Stimulated activated memory B cell treated with anti-CD40 and anti-IgM and Interleukin-4, amounts not matched to agents 10 μg/mL and 1 μg/mL and 100 μg/mL, for 72 hours (primary cell): ENCODE measurements around the gene RPA3.
A peak's percentile ranks its signal among the peaks of the same experiment; 100 is the strongest.

Source experiments
- ATAC-seq: fragments of 150-1000 bp; cut with Tn5 transposase; 2 replicates; pipeline ENCODE4 v1.10.0; 2021
- H3K27ac Mint-ChIP-seq: one replicate; pipeline ENCODE4 v1.8.0; 2022; ENCODE audit warnings: mild to moderate bottlenecking, mixed read lengths
- H3K27me3 Mint-ChIP-seq: one replicate; pipeline ENCODE4 v1.8.0; 2022; ENCODE audit warnings: mixed read lengths
- H3K36me3 Mint-ChIP-seq: one replicate; pipeline ENCODE4 v1.8.0; 2022; ENCODE audit warnings: mixed read lengths
- H3K4me1 Mint-ChIP-seq: one replicate; pipeline ENCODE4 v1.8.0; 2022; ENCODE audit warnings: mixed read lengths
- H3K4me3 Mint-ChIP-seq: one replicate; pipeline ENCODE4 v1.8.0; 2022; ENCODE audit warnings: mild to moderate bottlenecking, moderate library complexity, mixed read lengths
- H3K9me3 Mint-ChIP-seq: one replicate; pipeline ENCODE4 v1.8.0; 2022; ENCODE audit warnings: mixed read lengths

RPA3 gene

DNA sequence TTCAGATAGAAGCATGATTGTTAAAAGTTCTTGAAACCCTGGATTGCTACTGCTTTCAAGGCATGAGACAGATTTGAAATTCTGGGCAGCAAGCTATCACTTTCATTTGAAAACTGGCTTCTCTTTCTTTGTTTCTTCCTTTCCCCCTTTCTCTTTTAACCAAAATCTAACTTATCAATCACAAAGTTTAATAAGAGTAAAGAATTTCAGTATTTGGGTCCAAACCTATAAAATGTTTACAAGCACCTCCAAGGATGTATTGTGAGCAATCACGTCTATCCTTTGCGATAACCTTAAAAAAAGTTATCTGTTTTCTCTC, 21.6 kb upstream of the RPA3 start:
- H3K27ac Mint-ChIP-seq = no peak overlapping the region
- H3K36me3 Mint-ChIP-seq = peaks cover 6% of the 10 kb centered on the region
- ATAC-seq = no peak
- no peaks in the 10 kb centered on the region for H3K9me3 Mint-ChIP-seq
- H3K4me3 Mint-ChIP-seq = no peak overlapping the region
- peaks cover 8% of the 10 kb centered on the region for H3K4me1 Mint-ChIP-seq
- no peaks in the 10 kb centered on the region for H3K27me3 Mint-ChIP-seq

DNA sequence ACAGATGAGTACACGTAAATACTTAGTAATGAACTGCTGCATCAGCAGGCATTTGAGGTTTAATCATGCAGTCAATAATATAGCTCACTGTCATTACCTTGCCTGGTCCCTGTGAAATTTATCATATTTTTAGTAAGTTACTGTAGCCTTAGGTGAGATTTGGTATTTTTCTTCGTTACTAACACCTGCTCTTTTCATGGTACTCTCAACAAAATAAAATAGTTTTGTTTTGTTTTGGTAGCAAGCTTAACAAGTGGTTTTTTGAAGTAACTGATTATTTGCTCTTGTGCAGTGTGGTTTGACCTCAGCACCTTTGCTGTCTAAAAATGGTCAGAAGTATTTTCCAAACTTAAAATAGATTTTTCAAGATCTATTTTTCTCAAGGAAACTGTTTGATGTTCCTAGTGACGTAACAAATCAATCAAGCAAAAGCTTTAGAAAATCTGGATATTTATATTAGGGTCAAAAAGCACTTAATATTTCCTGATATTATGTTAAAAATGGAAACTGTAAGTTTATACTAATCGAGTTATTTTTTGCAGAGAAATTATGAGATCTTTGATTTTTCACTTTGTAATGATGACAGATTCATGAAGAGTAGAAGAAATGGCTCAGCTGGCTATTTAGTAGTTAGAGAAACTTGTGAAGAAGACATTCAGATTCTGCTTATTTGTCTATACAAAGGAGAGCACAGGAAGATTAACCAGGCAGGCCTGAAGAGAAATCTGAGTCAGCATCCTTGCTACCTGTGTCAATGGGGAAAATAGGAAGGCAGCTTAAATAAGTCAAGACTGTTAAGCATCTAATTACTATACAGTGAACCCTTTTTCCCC, 21.0 kb upstream of the RPA3 start:
- Mint-ChIP-seq H3K27me3 (no peaks in the 10 kb centered on the region), H3K36me3 (peaks cover 6% of the 10 kb centered on the region), H3K4me1 (peaks cover 11% of the 10 kb centered on the region), H3K9me3 (no peaks in the 10 kb centered on the region), H3K4me3 (no peak overlapping the region), H3K27ac (no peak overlapping the region)
- no peak for ATAC-seq

DNA sequence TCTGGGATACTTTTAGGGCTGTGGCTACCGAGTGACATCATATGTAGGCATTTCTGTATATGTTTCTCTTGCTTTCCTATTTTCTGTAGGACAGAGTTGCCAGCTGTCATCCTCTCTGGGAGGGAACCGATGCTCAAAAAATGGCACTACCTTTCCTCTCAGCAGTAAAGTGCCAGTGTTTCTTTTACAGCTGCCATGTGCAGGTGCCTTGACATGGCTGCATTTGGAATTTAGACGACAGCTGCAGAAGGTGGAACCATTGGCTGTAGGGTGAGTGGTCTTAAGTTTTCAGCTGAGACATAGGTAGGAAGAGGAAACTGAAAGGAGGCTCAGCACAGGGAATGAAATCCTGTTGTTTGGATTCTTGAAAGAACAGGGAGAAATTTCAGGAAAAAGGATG, 20.2 kb upstream of the RPA3 start:
- H3K4me3 Mint-ChIP-seq = no peak overlapping the region
- no peak overlapping the region for H3K27ac Mint-ChIP-seq
- H3K9me3 Mint-ChIP-seq = no peaks in the 10 kb centered on the region
- ATAC-seq = no peak
- H3K4me1 Mint-ChIP-seq = peaks cover 12% of the 10 kb centered on the region
- no peaks in the 10 kb centered on the region for H3K27me3 Mint-ChIP-seq
- peaks cover 6% of the 10 kb centered on the region for H3K36me3 Mint-ChIP-seq

DNA sequence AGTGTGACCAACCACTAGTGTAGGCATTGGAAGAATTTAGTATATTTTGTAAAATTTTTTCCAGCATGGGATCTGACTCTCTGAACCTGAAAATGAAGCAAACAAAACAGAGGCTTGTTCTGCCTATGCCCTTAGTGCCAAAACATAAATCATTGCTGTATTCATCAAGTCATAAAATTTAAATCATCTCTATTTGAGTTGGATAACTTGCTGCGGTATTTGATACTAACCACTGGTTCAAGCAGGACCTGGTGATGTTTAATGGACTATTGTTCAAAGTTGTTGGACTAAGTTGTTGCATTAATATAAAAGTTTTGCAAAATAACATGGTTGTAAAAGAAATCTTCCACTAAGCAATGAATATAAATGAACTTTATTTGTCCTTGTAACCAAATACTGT, 19.8 kb upstream of the RPA3 start:
- no peak for ATAC-seq
- peaks cover 12% of the 10 kb centered on the region for H3K4me1 Mint-ChIP-seq
- H3K4me3 Mint-ChIP-seq = no peak overlapping the region
- H3K9me3 Mint-ChIP-seq = no peaks in the 10 kb centered on the region
- no peaks in the 10 kb centered on the region for H3K27me3 Mint-ChIP-seq
- H3K27ac Mint-ChIP-seq = no peak overlapping the region
- H3K36me3 Mint-ChIP-seq = peaks cover 6% of the 10 kb centered on the region

DNA sequence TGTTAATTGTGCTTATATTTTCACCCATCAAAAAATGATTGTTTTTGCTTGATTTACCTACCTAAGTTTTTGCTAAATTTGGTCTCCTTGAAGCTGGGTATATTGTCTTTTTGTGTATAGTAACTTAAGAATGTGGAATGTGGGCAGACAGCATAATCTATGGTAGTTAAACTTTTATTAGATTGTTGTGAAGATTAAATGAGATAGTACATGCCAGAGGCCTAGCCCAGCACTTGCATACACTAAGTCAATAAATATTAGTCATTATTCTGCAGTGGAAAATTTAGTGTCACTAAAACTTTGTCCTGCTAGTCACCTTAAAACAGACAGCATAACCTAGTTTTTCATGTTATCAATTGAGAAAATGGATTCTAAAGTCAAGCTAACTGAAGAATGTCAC, 19.3 kb upstream of the RPA3 start:
- H3K27ac Mint-ChIP-seq = no peak overlapping the region
- H3K36me3 Mint-ChIP-seq = peaks cover 6% of the 10 kb centered on the region
- no peak overlapping the region for H3K4me3 Mint-ChIP-seq
- H3K4me1 Mint-ChIP-seq = peaks cover 12% of the 10 kb centered on the region
- H3K27me3 Mint-ChIP-seq = no peaks in the 10 kb centered on the region
- H3K9me3 Mint-ChIP-seq = no peaks in the 10 kb centered on the region
- no peak for ATAC-seq

- Mint-ChIP-seq H3K36me3 (no peaks in the 10 kb centered on the region), H3K27ac (no peak overlapping the region), H3K4me1 (peaks cover 12% of the 10 kb centered on the region), H3K9me3 (no peaks in the 10 kb centered on the region), H3K4me3 (no peak overlapping the region), H3K27me3 (no peaks in the 10 kb centered on the region)
- ATAC-seq = no peak
Observed at GRCh38 chr7:7736671-7737070, 18.3 kb upstream of the RPA3 start.

- Mint-ChIP-seq H3K27me3 (no peaks in the 10 kb centered on the region), H3K36me3 (no peaks in the 10 kb centered on the region), H3K9me3 (no peaks in the 10 kb centered on the region), H3K4me1 (peaks cover 6% of the 10 kb centered on the region), H3K4me3 (no peak overlapping the region), H3K27ac (no peak overlapping the region)
- no peak for ATAC-seq
Observed at GRCh38 chr7:7732621-7733281, 14.3 kb upstream of the RPA3 start.

- H3K27ac Mint-ChIP-seq = no peak overlapping the region
Observed at GRCh38 chr7:7731732-7732131, 13.3 kb upstream of the RPA3 start.

GRCh38 chr7:7720750-7721621, 2.6 kb upstream of the RPA3 start:
- Mint-ChIP-seq H3K4me1 (peaks cover 12% of the 10 kb centered on the region), H3K27me3 (no peaks in the 10 kb centered on the region), H3K9me3 (no peaks in the 10 kb centered on the region), H3K27ac (peak overlapping the region; percentile 30), H3K4me3 (no peak overlapping the region), H3K36me3 (peaks cover 16% of the 10 kb centered on the region)
- ATAC-seq = no peak

More at GRCh38 chr7:7731732-7732131, 13.3 kb upstream of the RPA3 start:
- H3K36me3 Mint-ChIP-seq = no peaks in the 10 kb centered on the region
- H3K27me3 Mint-ChIP-seq = no peaks in the 10 kb centered on the region
- no peak for ATAC-seq
- H3K4me3 Mint-ChIP-seq = no peak overlapping the region
- H3K4me1 Mint-ChIP-seq = peaks cover 6% of the 10 kb centered on the region
- H3K9me3 Mint-ChIP-seq = no peaks in the 10 kb centered on the region

- H3K27me3 Mint-ChIP-seq = no peaks in the 10 kb centered on the region
- H3K4me3 Mint-ChIP-seq = no peak overlapping the region
- H3K9me3 Mint-ChIP-seq = no peaks in the 10 kb centered on the region
- no peak for ATAC-seq
- peak overlapping the region; percentile 30 for H3K27ac Mint-ChIP-seq
- H3K4me1 Mint-ChIP-seq = peaks cover 12% of the 10 kb centered on the region
- H3K36me3 Mint-ChIP-seq = peaks cover 16% of the 10 kb centered on the region
Observed at GRCh38 chr7:7720193-7720592, 1.8 kb upstream of the RPA3 start.

DNA sequence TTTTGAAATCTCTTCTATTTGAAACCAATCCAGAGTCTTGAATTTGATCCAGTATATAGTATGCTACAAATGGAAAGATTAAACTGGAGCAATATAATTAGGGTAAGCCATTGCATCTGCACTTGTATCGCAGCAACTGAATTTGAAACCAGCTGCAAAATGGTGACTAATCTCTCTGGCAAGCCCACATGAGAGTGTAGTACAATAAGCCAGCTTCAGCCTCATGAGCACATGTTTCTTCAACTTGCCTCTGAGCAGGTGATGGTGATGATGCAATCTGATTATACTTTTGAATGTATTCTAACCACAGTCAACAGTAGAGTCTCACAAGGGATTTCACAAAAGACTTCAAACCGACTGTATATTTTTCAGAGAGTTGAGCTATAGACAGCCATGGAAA, 829 bp upstream of the RPA3 start:
- Mint-ChIP-seq H3K36me3 (peaks cover 16% of the 10 kb centered on the region), H3K27ac (no peak overlapping the region), H3K4me3 (no peak overlapping the region), H3K4me1 (peaks cover 12% of the 10 kb centered on the region), H3K9me3 (no peaks in the 10 kb centered on the region), H3K27me3 (no peaks in the 10 kb centered on the region)
- peak; percentile 64 for ATAC-seq

DNA sequence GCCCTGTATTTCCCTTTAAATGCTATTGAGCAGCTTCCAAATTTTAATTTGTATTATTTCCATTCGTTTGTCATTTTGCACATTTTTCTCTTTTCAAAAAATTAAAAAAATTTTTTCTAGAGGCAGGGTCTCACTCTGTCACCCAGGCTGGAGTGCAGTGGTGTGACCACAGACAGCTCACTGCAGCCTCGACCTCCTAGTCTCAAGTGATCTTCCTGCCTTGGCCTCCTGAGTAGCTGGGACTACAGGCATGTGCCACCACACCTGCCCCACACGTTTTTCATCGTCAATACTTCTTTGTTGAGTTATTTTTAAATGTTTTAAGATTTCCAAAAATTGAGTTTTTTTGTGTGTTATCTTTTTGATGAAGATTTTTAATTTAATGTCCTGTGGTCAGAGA, 4.7 kb downstream of the RPA3 start:
- peaks cover 19% of the 10 kb centered on the region for H3K36me3 Mint-ChIP-seq
- no peaks in the 10 kb centered on the region for H3K27me3 Mint-ChIP-seq
- no peak for ATAC-seq
- no peak overlapping the region for H3K4me3 Mint-ChIP-seq
- no peak overlapping the region for H3K27ac Mint-ChIP-seq
- no peaks in the 10 kb centered on the region for H3K9me3 Mint-ChIP-seq
- H3K4me1 Mint-ChIP-seq = peaks cover 34% of the 10 kb centered on the region

DNA sequence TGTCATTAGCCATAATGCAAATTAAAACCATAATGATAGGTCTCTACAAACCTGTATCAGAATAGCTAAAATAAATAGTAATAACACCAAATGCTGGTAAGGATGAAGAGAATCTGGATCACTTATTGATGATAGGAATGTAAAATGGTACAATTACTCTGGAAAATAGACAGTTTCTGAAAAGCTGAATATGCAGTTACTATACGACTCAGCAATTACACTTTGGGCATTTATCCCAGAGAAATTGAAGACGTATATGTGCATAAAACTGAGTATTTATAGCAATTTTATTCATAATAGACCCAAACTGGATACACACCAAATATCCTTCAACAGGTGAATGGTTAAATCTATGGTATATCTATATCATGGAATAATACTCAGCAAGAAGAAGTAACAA, 7.9 kb downstream of the RPA3 start:
- ATAC-seq = no peak
- Mint-ChIP-seq H3K27ac (no peak overlapping the region), H3K27me3 (no peaks in the 10 kb centered on the region), H3K4me1 (peaks cover 46% of the 10 kb centered on the region), H3K36me3 (peaks cover 13% of the 10 kb centered on the region), H3K4me3 (no peak overlapping the region), H3K9me3 (no peaks in the 10 kb centered on the region)

DNA sequence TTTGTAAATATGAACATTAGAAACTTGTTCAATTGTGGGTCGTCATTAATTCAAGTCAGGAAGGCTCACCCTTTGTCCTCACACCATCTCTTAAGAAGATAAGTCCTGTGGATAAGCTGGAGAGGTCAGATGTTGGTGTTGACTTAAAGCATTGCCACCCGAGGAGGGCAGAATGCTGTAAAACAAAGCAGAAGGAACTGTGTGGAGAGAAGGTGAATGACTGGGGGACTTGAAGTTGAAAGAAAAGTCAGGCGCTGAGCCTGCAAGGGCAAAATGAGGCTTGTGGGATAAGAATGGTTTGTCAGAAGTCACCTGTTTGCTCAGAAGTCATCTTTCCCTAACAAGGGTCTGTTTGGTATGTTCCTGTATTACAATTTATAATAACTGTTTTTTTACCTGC, 9.1 kb downstream of the RPA3 start:
- Mint-ChIP-seq H3K4me3 (no peak overlapping the region), H3K36me3 (peaks cover 13% of the 10 kb centered on the region), H3K27ac (no peak overlapping the region), H3K4me1 (peaks cover 48% of the 10 kb centered on the region), H3K9me3 (no peaks in the 10 kb centered on the region), H3K27me3 (no peaks in the 10 kb centered on the region)
- ATAC-seq = no peak

- peaks cover 13% of the 10 kb centered on the region for H3K36me3 Mint-ChIP-seq
- ATAC-seq = no peak
- no peaks in the 10 kb centered on the region for H3K27me3 Mint-ChIP-seq
- H3K27ac Mint-ChIP-seq = no peak overlapping the region
- no peaks in the 10 kb centered on the region for H3K9me3 Mint-ChIP-seq
- H3K4me1 Mint-ChIP-seq = peaks cover 41% of the 10 kb centered on the region
- no peak overlapping the region for H3K4me3 Mint-ChIP-seq
Observed at GRCh38 chr7:7707806-7708205, 10.6 kb downstream of the RPA3 start.
